Measurements from ENCODE around the gene ALAS1.
"Not testable (repeated sequence)": the region's sequence is repeated elsewhere in the genome, so short reads cannot be mapped to it uniquely, and the experiment has no call there.

Gene ALAS1

GRCh38 chr3:52176180-52176752, 21.7 kb upstream of the ALAS1 start:
- DNase-seq (ENCODE audit: insufficient read length, low spot score) (no peak), FAIRE-seq (no peak)
- TF ChIP-seq TAF1 (IDR thresholded peaks at IDR 0.05; ENCODE audit: low read depth, low read length): no peak

DNA sequence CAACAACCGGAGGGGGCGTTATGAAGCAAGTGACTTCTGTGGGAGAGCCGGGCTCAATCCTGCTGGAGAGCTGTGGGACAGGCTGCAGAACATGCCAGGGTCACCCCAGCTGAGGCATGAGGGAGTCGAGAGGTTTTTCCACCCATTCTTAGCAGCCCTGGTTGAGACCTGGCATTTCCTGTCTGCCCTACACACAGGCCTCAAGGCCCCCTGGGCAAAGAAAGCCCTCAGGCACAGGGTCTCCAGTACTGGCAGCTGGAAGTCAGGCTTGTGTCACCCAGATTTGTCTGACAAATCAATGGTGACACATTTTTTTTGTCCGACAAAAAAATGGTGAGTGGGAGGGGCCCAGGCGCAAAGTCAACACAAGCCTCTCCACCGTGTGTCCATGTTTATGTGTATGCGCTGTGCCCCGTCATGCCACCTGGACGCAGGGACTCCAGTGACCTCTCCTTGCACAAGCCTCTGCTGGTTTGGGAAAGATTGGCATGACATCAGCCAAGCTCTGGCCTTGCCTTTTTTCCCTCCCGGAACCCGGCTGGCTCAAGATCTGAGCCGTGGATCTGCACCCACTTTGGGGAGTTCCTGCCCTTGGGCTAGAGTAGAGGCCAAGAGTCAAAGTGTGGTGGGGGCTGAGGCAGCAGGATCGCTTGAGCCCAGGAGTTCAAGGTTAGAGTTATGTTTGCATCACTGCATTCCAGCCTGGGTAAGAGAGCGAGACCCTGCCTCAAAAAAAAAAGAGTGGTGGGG, 20.8 kb upstream of the ALAS1 start:
- FAIRE-seq: no peak
- no peak for DNase-seq (ENCODE audit: insufficient read length, low spot score)
- TF ChIP-seq POLR2A (IDR thresholded peaks at IDR 0.05; ENCODE audit: low read depth, low read length) (no peak), POU2F2 (IDR thresholded peaks at IDR 0.05; ENCODE audit: low read depth, low read length) (no peak), PAX5 (IDR thresholded peaks at IDR 0.05; ENCODE audit: insufficient read depth, low read length, severe bottlenecking) (no peak), POLR2AphosphoS5 (IDR thresholded peaks at IDR 0.05; ENCODE audit: low read depth, low read length) (no peak), SPI1 (IDR thresholded peaks at IDR 0.05; ENCODE audit: low read depth, low read length) (no peak), TAF1 (IDR thresholded peaks at IDR 0.05; ENCODE audit: low read depth, low read length) (no peak)

- no peak for FAIRE-seq
- DNase-seq (ENCODE audit: insufficient read length, low spot score): no peak
- TF ChIP-seq PAX5 (IDR thresholded peaks at IDR 0.05; ENCODE audit: insufficient read depth, low read length, severe bottlenecking) (no peak), TAF1 (IDR thresholded peaks at IDR 0.05; ENCODE audit: low read depth, low read length) (no peak), POLR2A (IDR thresholded peaks at IDR 0.05; ENCODE audit: low read depth, low read length) (no peak), POLR2AphosphoS5 (IDR thresholded peaks at IDR 0.05; ENCODE audit: low read depth, low read length) (no peak), POU2F2 (IDR thresholded peaks at IDR 0.05; ENCODE audit: low read depth, low read length) (no peak), SPI1 (IDR thresholded peaks at IDR 0.05; ENCODE audit: low read depth, low read length) (no peak)
Measured at GRCh38 chr3:52177701-52178042, 20.3 kb upstream of the ALAS1 start.

DNA sequence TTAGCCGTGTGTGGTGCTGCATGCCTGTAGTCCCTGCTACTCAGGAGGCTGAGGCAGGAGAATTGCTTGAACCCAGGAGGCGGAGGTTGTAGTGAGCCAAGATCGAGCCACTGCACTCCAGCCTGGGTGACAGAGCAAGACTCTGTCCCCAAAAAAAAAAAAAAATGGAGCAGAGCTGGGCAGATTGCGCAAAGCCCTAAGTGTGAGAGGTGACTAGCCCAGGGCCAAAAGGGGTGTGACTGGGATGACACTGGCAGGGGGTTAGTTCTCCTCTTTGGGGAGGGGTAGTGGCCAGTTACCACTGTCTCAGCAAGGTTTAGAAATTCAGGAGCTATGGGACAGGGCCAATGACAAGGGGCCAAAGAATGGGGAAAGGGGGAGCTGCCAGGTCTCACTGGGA, 19.8 kb upstream of the ALAS1 start:
- DNase-seq (ENCODE audit: insufficient read length, low spot score); FAIRE-seq: not testable (repeated sequence)

DNA sequence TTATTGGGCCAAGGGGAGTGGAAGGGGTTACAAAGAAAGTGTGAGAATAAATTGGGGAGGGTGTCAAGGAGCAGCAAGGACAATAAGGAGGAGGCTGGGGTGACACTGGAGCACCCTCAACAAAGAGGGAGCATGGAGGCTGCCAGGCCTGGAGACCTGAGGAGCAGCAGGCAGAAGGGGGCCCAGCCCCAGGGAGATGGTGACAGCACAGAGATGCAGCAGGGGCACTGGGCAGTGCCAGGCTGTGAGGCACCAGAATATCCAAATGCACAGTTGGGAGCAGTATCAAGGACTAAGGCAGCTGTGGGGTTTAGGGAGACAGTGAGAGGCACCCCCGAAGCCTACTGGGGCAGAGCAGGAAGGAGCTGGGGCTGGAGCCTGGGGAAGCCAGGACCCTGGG, 19.4 kb upstream of the ALAS1 start:
- FAIRE-seq (no peak), DNase-seq (ENCODE audit: insufficient read length, low spot score) (no peak)
- no peak for TF ChIP-seq POLR2A (IDR thresholded peaks at IDR 0.05; ENCODE audit: low read depth, low read length)
- TF ChIP-seq PAX5 (IDR thresholded peaks at IDR 0.05; ENCODE audit: insufficient read depth, low read length, severe bottlenecking): no peak
- TF ChIP-seq POLR2AphosphoS5 (IDR thresholded peaks at IDR 0.05; ENCODE audit: low read depth, low read length): no peak
- no peak for TF ChIP-seq SPI1 (IDR thresholded peaks at IDR 0.05; ENCODE audit: low read depth, low read length)
- no peak for TF ChIP-seq POU2F2 (IDR thresholded peaks at IDR 0.05; ENCODE audit: low read depth, low read length)
- no peak for TF ChIP-seq TAF1 (IDR thresholded peaks at IDR 0.05; ENCODE audit: low read depth, low read length)

GRCh38 chr3:52181543-52181942, 16.4 kb upstream of the ALAS1 start:
- TF ChIP-seq SPI1 (IDR thresholded peaks at IDR 0.05; ENCODE audit: low read depth, low read length) (no peak), POLR2A (IDR thresholded peaks at IDR 0.05; ENCODE audit: low read depth, low read length) (no peak), POLR2AphosphoS5 (IDR thresholded peaks at IDR 0.05; ENCODE audit: low read depth, low read length) (no peak), TAF1 (IDR thresholded peaks at IDR 0.05; ENCODE audit: low read depth, low read length) (no peak), PAX5 (IDR thresholded peaks at IDR 0.05; ENCODE audit: insufficient read depth, low read length, severe bottlenecking) (no peak), POU2F2 (IDR thresholded peaks at IDR 0.05; ENCODE audit: low read depth, low read length) (no peak)
- DNase-seq (ENCODE audit: insufficient read length, low spot score): no peak
- FAIRE-seq: no peak

DNA sequence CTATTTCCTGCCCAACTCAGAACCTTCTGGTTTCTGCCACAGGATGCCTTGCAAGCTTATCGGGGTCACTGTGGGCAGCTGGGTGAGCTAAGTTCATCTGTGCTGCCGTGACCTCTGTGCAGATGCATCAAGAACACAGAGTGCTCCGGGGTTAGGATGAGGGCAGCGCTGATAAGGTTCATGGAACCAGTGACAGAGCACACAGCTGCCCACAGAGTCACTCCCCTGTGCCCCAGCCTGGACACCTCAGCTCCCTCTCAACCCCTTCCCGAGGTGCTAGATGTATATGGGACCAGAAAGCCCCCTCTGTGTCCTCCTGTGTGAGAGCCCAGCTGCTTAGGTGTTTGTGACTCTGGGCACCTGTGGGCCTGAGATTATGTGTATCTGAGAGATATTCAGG, 15.8 kb upstream of the ALAS1 start:
- TF ChIP-seq PAX5 (IDR thresholded peaks at IDR 0.05; ENCODE audit: insufficient read depth, low read length, severe bottlenecking) (no peak), POLR2A (IDR thresholded peaks at IDR 0.05; ENCODE audit: low read depth, low read length) (no peak), POLR2AphosphoS5 (IDR thresholded peaks at IDR 0.05; ENCODE audit: low read depth, low read length) (no peak), POU2F2 (IDR thresholded peaks at IDR 0.05; ENCODE audit: low read depth, low read length) (no peak), SPI1 (IDR thresholded peaks at IDR 0.05; ENCODE audit: low read depth, low read length) (no peak), TAF1 (IDR thresholded peaks at IDR 0.05; ENCODE audit: low read depth, low read length) (no peak)
- FAIRE-seq (no peak), DNase-seq (ENCODE audit: insufficient read length, low spot score) (no peak)

DNA sequence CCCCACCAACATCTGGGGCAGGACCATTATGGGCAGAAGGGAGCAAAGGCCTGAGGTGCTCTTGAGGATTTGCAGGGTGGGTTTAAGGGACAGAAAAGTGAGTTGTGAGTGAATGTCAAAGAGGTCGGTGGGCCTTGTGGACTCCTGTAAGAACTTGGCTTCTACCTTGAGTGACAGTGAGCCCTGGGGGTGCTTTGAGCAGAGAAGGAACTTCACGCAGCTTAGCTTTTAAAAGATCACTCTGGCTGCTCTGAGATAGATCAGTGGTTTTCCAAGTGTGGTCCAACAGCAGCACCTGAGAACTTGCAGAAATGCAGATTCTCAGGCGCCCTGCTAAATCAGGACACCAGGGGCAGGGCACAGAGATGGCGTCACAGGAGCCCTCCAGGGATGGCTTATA, 15.3 kb upstream of the ALAS1 start:
- TF ChIP-seq PAX5 (IDR thresholded peaks at IDR 0.05; ENCODE audit: insufficient read depth, low read length, severe bottlenecking): no peak
- TF ChIP-seq POLR2A (IDR thresholded peaks at IDR 0.05; ENCODE audit: low read depth, low read length): no peak
- TF ChIP-seq POLR2AphosphoS5 (IDR thresholded peaks at IDR 0.05; ENCODE audit: low read depth, low read length): no peak
- no peak for TF ChIP-seq SPI1 (IDR thresholded peaks at IDR 0.05; ENCODE audit: low read depth, low read length)
- TF ChIP-seq TAF1 (IDR thresholded peaks at IDR 0.05; ENCODE audit: low read depth, low read length): no peak
- no peak for TF ChIP-seq POU2F2 (IDR thresholded peaks at IDR 0.05; ENCODE audit: low read depth, low read length)
- DNase-seq (ENCODE audit: insufficient read length, low spot score) (no peak), FAIRE-seq (no peak)

- no peak for FAIRE-seq
- no peak for TF ChIP-seq TAF1 (IDR thresholded peaks at IDR 0.05; ENCODE audit: low read depth, low read length)
- TF ChIP-seq PAX5 (IDR thresholded peaks at IDR 0.05; ENCODE audit: insufficient read depth, low read length, severe bottlenecking): no peak
- no peak for TF ChIP-seq POU2F2 (IDR thresholded peaks at IDR 0.05; ENCODE audit: low read depth, low read length)
- TF ChIP-seq POLR2AphosphoS5 (IDR thresholded peaks at IDR 0.05; ENCODE audit: low read depth, low read length): no peak
- no peak for TF ChIP-seq SPI1 (IDR thresholded peaks at IDR 0.05; ENCODE audit: low read depth, low read length)
- TF ChIP-seq POLR2A (IDR thresholded peaks at IDR 0.05; ENCODE audit: low read depth, low read length): no peak
- no peak for DNase-seq (ENCODE audit: insufficient read length, low spot score)
Measured at GRCh38 chr3:52183786-52184445, 14.0 kb upstream of the ALAS1 start.

DNA sequence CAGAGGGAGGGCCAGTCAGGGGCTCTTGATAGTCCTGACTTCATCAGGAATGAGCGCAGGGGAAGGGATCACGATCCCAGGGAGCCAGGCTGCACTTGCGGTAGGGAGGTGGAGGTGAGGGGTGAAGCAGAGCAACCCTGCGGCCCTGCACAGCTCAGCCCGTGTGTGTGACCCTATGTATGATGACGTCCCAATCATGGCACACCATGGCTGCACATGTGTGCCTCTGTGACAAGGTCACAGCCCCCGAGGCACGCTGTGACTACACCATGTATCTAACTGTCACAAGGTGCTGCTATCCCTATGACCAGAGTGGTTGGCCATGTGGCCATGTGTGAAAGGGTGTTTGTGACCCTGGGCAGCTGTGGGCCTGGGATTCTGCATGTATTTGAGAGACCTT, 13.3 kb upstream of the ALAS1 start:
- FAIRE-seq: no peak
- no peak for DNase-seq (ENCODE audit: insufficient read length, low spot score)
- TF ChIP-seq SPI1 (IDR thresholded peaks at IDR 0.05; ENCODE audit: low read depth, low read length) (no peak), TAF1 (IDR thresholded peaks at IDR 0.05; ENCODE audit: low read depth, low read length) (no peak), POLR2A (IDR thresholded peaks at IDR 0.05; ENCODE audit: low read depth, low read length) (no peak), POLR2AphosphoS5 (IDR thresholded peaks at IDR 0.05; ENCODE audit: low read depth, low read length) (no peak), PAX5 (IDR thresholded peaks at IDR 0.05; ENCODE audit: insufficient read depth, low read length, severe bottlenecking) (no peak), POU2F2 (IDR thresholded peaks at IDR 0.05; ENCODE audit: low read depth, low read length) (no peak)
